ENCODE results near the gene PACC1. TPM values are rescaled to one million over a fixed set of nuclear protein-coding genes. Genes with fewer than 3 reads are reported as not detected.
"Not testable (repeated sequence)": the region's sequence is repeated elsewhere in the genome, so short reads cannot be mapped to it uniquely, and the experiment has no call there.

Gene PACC1
- total RNA-seq, 1 donor from 2014 or later: 18.6 TPM

GRCh38 chr1:212341090-212341489 lies 73.6 kb downstream of the PACC1 start:
- H3K36me3 Mint-ChIP-seq: peaks cover 5% of the 10 kb centered on the region
- H3K9me3 Mint-ChIP-seq: no peaks in the 10 kb centered on the region
- H3K27me3 Mint-ChIP-seq (ENCODE audit: low read depth): no peaks in the 10 kb centered on the region
- DNase-seq (ENCODE audit: low spot score in 2 of 2, unreplicated experiment in 2 of 2): no peak
- no peak for TF ChIP-seq CTCF (IDR thresholded peaks at IDR 0.05; ENCODE audit: unreplicated experiment)
- no peak overlapping the region for H3K27ac Mint-ChIP-seq
- H3K4me3 Mint-ChIP-seq: no peak overlapping the region
- H3K4me1 Mint-ChIP-seq: no peaks in the 10 kb centered on the region

GRCh38 chr1:212329105-212329504 lies 85.6 kb downstream of the PACC1 start:
- Mint-ChIP-seq H3K27me3 (ENCODE audit: low read depth) (no peaks in the 10 kb centered on the region), H3K4me3 (no peak overlapping the region), H3K27ac (no peak overlapping the region), H3K4me1 (no peaks in the 10 kb centered on the region), H3K9me3 (peaks cover 4% of the 10 kb centered on the region), H3K36me3 (peaks cover 13% of the 10 kb centered on the region)
- no peak for DNase-seq (ENCODE audit: low spot score in 2 of 2, unreplicated experiment in 2 of 2)
- TF ChIP-seq CTCF (IDR thresholded peaks at IDR 0.05; ENCODE audit: unreplicated experiment): no peak

DNA sequence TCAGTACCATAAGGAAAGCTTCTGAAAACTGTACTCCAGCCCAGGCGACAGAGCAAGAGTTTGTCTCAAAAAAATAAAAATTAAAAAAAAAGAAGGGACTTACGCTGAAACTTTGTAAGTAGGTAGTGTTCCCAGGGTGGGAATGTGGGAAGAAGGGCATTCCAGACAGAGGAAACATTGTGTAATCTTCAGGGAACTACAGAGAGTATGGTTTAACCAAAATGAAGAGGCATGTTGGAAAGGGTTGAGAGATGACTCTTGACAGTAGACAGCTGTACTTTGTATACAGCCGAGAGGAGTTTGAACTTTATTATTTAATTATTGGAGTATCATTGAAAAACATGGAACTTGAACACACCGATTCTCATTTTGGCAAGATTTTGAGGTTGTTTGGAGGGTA lies 86.4 kb downstream of the PACC1 start:
- Mint-ChIP-seq H3K4me3 (no peak overlapping the region), H3K27ac (no peak overlapping the region), H3K27me3 (ENCODE audit: low read depth) (no peaks in the 10 kb centered on the region), H3K36me3 (peaks cover 6% of the 10 kb centered on the region), H3K4me1 (no peaks in the 10 kb centered on the region), H3K9me3 (peaks cover 3% of the 10 kb centered on the region)
- no peak for DNase-seq (ENCODE audit: low spot score in 2 of 2, unreplicated experiment in 2 of 2)
- TF ChIP-seq CTCF (IDR thresholded peaks at IDR 0.05; ENCODE audit: unreplicated experiment): no peak

DNA sequence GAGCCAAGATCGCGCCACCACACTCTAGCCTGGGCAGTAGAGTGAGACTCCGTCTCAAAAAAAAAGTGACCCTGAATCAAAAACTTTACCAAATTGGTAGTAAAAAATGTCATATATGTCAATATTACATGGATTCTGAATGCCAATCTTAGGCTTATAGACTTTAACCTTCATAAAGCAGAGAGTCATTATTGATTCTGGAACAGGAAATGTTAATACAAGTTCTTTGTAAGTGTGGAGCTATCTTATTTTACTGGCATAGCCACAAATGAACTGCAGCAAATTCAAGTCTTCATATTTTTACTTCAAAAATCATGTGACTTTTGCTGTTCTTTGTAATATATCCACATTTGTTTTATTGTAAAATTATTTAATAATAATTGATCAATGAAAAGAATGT lies 88.1 kb downstream of the PACC1 start:
- no peaks in the 10 kb centered on the region for H3K27me3 Mint-ChIP-seq (ENCODE audit: low read depth)
- H3K36me3 Mint-ChIP-seq: peaks cover 9% of the 10 kb centered on the region
- no peak for DNase-seq (ENCODE audit: low spot score in 2 of 2, unreplicated experiment in 2 of 2)

GRCh38 chr1:212323066-212323465 lies 91.6 kb downstream of the PACC1 start:
- no peaks in the 10 kb centered on the region for H3K4me1 Mint-ChIP-seq
- DNase-seq (ENCODE audit: low spot score in 2 of 2, unreplicated experiment in 2 of 2): no peak

More for the DNA sequence above, 88.1 kb downstream of the PACC1 start:
- no peak overlapping the region for H3K27ac Mint-ChIP-seq
- H3K4me1 Mint-ChIP-seq: no peaks in the 10 kb centered on the region
- no peak overlapping the region for H3K4me3 Mint-ChIP-seq
- no peak for TF ChIP-seq CTCF (IDR thresholded peaks at IDR 0.05; ENCODE audit: unreplicated experiment)
- peaks cover 6% of the 10 kb centered on the region for H3K9me3 Mint-ChIP-seq

DNA sequence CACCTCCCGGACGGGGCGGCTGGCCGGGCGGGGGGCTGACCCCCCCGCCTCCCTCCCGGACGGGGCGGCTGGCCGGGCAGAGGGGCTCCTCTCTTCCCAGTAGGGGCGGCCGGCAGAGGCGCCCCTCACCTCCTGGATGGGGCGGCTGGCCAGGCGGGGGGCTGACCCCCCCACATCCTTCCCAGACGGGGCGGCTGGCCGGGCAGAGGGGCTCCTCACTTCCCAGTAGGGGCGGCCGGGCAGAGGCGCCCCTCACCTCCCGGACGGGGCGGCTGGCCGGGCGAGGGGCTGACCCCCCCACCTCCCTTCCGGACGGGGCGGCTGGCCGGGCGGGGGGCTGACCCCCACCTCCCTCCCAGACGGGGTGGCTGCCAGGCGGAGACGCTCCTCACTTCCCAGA lies 93.7 kb downstream of the PACC1 start:
- not testable (repeated sequence) for H3K27me3 Mint-ChIP-seq (ENCODE audit: low read depth); H3K36me3 Mint-ChIP-seq; H3K27ac Mint-ChIP-seq; DNase-seq (ENCODE audit: low spot score in 2 of 2, unreplicated experiment in 2 of 2); H3K4me1 Mint-ChIP-seq; H3K4me3 Mint-ChIP-seq
- H3K9me3 Mint-ChIP-seq: peaks cover 13% of the 10 kb centered on the region

More at GRCh38 chr1:212323066-212323465, 91.6 kb downstream of the PACC1 start:
- H3K9me3 Mint-ChIP-seq: peaks cover 13% of the 10 kb centered on the region
- no peak overlapping the region for H3K4me3 Mint-ChIP-seq
- H3K27ac Mint-ChIP-seq: no peak overlapping the region
- peaks cover 8% of the 10 kb centered on the region for H3K36me3 Mint-ChIP-seq
- TF ChIP-seq CTCF (IDR thresholded peaks at IDR 0.05; ENCODE audit: unreplicated experiment): no peak
- H3K27me3 Mint-ChIP-seq (ENCODE audit: low read depth): no peaks in the 10 kb centered on the region
